Uterus (tissue), 4 donors: ENCODE results near the gene LRRC4C. TPM values are rescaled to one million over a fixed set of nuclear protein-coding genes. Genes with fewer than 3 reads are reported as not detected.

Experiments
- DNase-seq, 2 donors: peaks; one replicate each; pipeline ENCODE4 v3.0.0-alpha.2; 2019 to 2020
- H3K27ac ChIP-seq, 2 donors: fragments of 200-600 bp; sonication (generic); 1 replicate in 1 of 2; 2 replicates in 1 of 2; pipeline ENCODE4 v1.5.1; 2016 to 2018
- H3K27me3 ChIP-seq, 2 donors: fragments of 200-600 bp; sonication (generic); one replicate each; pipeline ENCODE4 v1.5.1; 2018 to 2019; ENCODE audit warnings: control low read depth in 1 of 2
- H3K36me3 ChIP-seq, 2 donors: fragments of 200-600 bp; sonication (generic); one replicate each; pipeline ENCODE4 v1.5.1; 2019; ENCODE audit warnings: control low read depth in 1 of 2
- H3K4me1 ChIP-seq, 2 donors: fragments of 200-600 bp; sonication (generic); one replicate each; pipeline ENCODE4 v1.5.1; 2018 to 2019; ENCODE audit warnings: control low read depth in 1 of 2
- H3K4me3 ChIP-seq, 2 donors: fragments of 200-600 bp; sonication (generic); 1 replicate in 1 of 2; 2 replicates in 1 of 2; pipeline ENCODE4 v1.5.1; 2018 to 2019; ENCODE audit warnings: mild to moderate bottlenecking in 1 of 2
- H3K9me3 ChIP-seq, 2 donors: fragments of 200-600 bp; sonication (generic); one replicate each; pipeline ENCODE4 v1.5.1; 2019; ENCODE audit warnings: control low read depth in 1 of 2
- CTCF ChIP-seq, 4 experiments: fragments of 200-600 bp in 2 of 4; fragments of 450-650 bp in 2 of 4; sonication (generic) in 2 of 4; IDR thresholded peaks; one replicate each; pipeline ENCODE4 v1.5.1; 2016 to 2019; ENCODE audit warnings: antibody characterized with exemption in 4 of 4, mild to moderate bottlenecking in 2 of 4, moderate library complexity in 1 of 4
- POLR2A ChIP-seq, 2 donors: fragments of 450-650 bp; IDR thresholded peaks; one replicate each; pipeline ENCODE4 v1.6.1; 2016; ENCODE audit warnings: antibody characterized with exemption in 2 of 2, mild to moderate bottlenecking in 1 of 2, moderate library complexity in 1 of 2
- intact Hi-C: fragments of 100-400 bp; cut with DNase I; formaldehyde crosslinking; loops from one replicate; pipeline ENCODE4 v1.15.1; 2023; ENCODE audit warnings: low total_unique reads
- total RNA-seq, 4 donors: library from RNA; depleted of rRNA in 3 of 4; stranded (reverse); fragments of >200 nt in 3 of 4; gene quantifications; one replicate each; pipeline versions ENCODE4 v1.1.0 to v1.2.4, GENCODE V29; 2014 to 2023
- donor health status: DM: yes; HTN: yes; CAD: no.

Gene LRRC4C
- total RNA-seq, 4 donors from 2014 or later: 1.5 to 16.9 (median 2.1) TPM; not detected in 1

DNA sequence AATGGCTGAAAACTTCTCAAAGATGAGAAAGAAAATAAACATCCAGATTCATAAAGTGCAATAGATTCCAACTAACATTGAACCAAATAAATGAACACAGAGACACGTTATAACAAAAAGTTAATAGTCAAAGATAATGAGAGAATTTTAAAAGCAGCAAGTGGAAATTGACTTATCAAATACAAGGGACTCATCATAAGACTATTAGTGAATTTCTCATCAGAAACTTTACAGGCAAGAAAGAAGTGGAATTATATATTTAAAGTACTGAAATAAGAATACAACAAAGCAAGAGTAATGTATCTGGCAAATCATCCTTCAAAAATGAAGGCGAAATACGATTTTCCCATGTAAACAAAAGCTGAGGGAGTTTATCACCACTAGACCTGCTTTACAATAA lies 852.7 kb downstream of the LRRC4C start:
- intact Hi-C loops: no loop called here
- Histone ChIP-seq H3K27me3 (no peaks in the 10 kb centered on the region), H3K36me3 (no peaks in the 10 kb centered on the region), H3K9me3 (no peaks in the 10 kb centered on the region), H3K4me3 (no peak overlapping the region), H3K4me1 (no peaks in the 10 kb centered on the region), H3K27ac (no peak overlapping the region)
- TF ChIP-seq POLR2A (IDR thresholded peaks at IDR 0.05): no peak
- TF ChIP-seq CTCF (IDR thresholded peaks at IDR 0.05): no peak
- no peak for DNase-seq

DNA sequence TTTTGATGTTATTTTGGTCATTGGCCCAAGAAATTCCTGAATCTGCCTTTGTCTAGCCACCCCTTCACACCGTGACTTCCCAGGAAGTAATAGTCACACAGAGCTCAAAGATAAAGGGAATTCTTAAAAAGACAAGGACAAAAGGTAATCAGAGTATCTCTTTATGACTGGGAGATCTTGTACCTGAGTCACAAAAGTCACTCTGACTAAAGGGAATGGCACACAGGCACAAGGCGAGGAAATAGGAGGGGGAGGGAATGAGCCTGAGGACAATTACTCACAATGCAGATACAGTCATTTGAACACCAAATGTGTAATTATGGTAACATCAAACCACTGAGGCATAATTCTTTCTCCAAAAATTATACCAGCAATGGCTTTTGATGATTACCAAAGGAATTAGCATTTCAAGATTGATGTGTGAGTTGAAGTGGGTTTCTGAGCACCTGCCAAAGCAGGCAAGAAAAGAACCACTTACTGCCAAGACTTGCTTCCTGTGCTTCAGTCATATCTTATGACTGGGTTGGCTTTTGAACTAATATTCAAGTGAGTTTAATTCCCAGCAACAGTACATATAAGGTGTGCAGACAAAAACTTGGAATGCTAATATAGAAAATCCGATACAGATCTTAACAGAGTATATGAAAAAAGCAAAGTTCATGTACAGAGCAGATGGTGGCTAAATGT lies 856.4 kb downstream of the LRRC4C start:
- DNase-seq: no peak
- Histone ChIP-seq H3K4me3 (no peak overlapping the region), H3K27ac (no peak overlapping the region), H3K9me3 (no peaks in the 10 kb centered on the region), H3K27me3 (no peaks in the 10 kb centered on the region), H3K4me1 (no peaks in the 10 kb centered on the region), H3K36me3 (no peaks in the 10 kb centered on the region)
- intact Hi-C loops: no loop called here
- TF ChIP-seq CTCF (IDR thresholded peaks at IDR 0.05) (no peak), POLR2A (IDR thresholded peaks at IDR 0.05) (no peak)

- H3K9me3 ChIP-seq: no peaks in the 10 kb centered on the region
- no peak for DNase-seq
- no peaks in the 10 kb centered on the region for H3K36me3 ChIP-seq
- intact Hi-C loops: no loop called here
- no peak overlapping the region for H3K27ac ChIP-seq
- no peak for TF ChIP-seq POLR2A (IDR thresholded peaks at IDR 0.05)
- no peak for TF ChIP-seq CTCF (IDR thresholded peaks at IDR 0.05)
- H3K4me1 ChIP-seq: no peaks in the 10 kb centered on the region
- no peak overlapping the region for H3K4me3 ChIP-seq
- H3K27me3 ChIP-seq: no peaks in the 10 kb centered on the region
Measured at GRCh38 chr11:40597546-40598113, 861.8 kb downstream of the LRRC4C start.

GRCh38 chr11:40573254-40573891 lies 886.1 kb downstream of the LRRC4C start:
- no peak overlapping the region for H3K4me3 ChIP-seq
- no peaks in the 10 kb centered on the region for H3K4me1 ChIP-seq
- no peak overlapping the region for H3K27ac ChIP-seq
- intact Hi-C loops: no loop called here
- H3K27me3 ChIP-seq: no peaks in the 10 kb centered on the region
- H3K36me3 ChIP-seq: no peaks in the 10 kb centered on the region
- no peak for TF ChIP-seq POLR2A (IDR thresholded peaks at IDR 0.05)
- no peaks in the 10 kb centered on the region for H3K9me3 ChIP-seq
- DNase-seq: no peak

DNA sequence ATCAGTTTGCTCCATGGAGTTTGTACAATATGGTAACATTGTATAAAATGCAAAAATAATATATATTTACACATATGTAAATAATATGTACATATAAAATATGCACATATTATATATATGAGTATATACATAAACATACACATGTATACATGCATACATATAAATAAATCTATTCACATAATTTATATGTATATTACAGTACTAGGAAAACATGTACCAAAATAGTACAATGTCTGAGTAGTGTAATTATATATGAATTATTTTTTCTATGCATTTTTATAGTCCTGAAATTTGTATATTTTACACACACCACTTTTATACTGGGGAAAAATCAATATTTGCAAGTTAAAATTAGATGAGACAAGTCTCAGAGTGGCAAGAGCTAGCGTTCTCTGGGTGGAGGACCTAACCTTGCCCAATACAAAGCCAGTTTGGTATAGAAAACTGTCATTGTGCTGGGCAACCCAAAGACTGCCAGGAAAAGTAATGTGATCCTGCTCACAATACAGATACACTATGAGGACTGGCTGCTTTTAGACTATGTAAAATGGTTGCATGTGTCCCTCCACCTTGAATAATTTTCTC lies 889.4 kb downstream of the LRRC4C start:
- TF ChIP-seq CTCF (IDR thresholded peaks at IDR 0.05) (no peak), POLR2A (IDR thresholded peaks at IDR 0.05) (no peak)

More for the DNA sequence above, 889.4 kb downstream of the LRRC4C start:
- no peak for DNase-seq
- intact Hi-C loops: no loop called here
- no peaks in the 10 kb centered on the region for H3K27me3 ChIP-seq
- H3K4me3 ChIP-seq: no peak overlapping the region
- H3K9me3 ChIP-seq: no peaks in the 10 kb centered on the region
- H3K4me1 ChIP-seq: no peaks in the 10 kb centered on the region
- no peak overlapping the region for H3K27ac ChIP-seq
- no peaks in the 10 kb centered on the region for H3K36me3 ChIP-seq
